Sigmoid colon (tissue), 3 donors: Measurements from ENCODE around the gene FAM240A.

ENCODE experiments used
- POLR2A ChIP-seq, 2 donors: fragments of 450-650 bp; IDR thresholded peaks; one replicate each; pipeline ENCODE4 v1.6.1; 2016; ENCODE audit warnings: antibody characterized with exemption in 2 of 2, mild to moderate bottlenecking in 2 of 2, moderate library complexity in 2 of 2
- TF ChIP-seq, protein P1 (sequence below), 4 experiments: fragments of 450-650 bp in 3 of 4; fragments of 200-600 bp in 1 of 4; IDR thresholded peaks; one replicate each; pipeline ENCODE4 v1.5.1; 2016 to 2019; ENCODE audit warnings: antibody characterized with exemption in 4 of 4, mild to moderate bottlenecking in 3 of 4, moderate library complexity in 2 of 4

DNA sequence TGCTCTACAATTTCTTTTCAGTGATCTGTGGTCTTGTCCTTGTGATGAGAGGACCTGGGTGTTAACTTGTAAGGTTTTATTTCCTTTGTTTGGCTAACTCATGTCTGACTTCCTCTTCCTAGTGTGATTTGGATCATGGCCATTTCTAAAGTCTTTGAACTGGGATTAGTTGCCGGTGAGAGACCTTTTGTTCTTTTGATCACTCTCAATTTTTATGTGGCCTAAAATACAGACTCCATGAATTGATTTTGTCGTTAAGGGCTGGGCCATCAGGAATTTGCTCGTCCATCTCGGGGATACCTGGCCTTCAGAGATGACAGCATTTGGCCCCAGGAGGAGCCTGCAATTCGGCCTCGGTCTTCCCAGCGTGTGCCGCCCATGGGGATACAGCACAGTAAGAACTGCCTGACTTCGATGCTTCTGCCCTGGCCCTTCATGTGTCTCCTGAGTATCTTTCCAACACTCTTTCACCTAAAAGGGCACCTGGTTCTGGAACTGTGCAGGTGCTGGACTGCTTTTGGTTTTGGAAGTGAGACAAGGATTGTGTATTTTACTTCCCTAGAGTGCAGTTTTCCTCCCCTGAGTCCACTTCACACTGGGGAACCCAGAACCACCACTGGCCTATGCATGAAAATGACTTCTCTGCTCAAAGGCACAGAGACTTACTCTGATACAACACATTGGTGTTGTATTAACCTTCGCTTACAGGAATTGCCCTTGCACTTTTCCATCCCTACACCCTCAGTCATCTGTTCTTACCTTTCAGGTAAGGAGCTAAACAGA is 33.2 kb upstream of the FAM240A start:
- TF ChIP-seq POLR2A (IDR thresholded peaks at IDR 0.05): no peak
- TF ChIP-seq, protein P1, sequence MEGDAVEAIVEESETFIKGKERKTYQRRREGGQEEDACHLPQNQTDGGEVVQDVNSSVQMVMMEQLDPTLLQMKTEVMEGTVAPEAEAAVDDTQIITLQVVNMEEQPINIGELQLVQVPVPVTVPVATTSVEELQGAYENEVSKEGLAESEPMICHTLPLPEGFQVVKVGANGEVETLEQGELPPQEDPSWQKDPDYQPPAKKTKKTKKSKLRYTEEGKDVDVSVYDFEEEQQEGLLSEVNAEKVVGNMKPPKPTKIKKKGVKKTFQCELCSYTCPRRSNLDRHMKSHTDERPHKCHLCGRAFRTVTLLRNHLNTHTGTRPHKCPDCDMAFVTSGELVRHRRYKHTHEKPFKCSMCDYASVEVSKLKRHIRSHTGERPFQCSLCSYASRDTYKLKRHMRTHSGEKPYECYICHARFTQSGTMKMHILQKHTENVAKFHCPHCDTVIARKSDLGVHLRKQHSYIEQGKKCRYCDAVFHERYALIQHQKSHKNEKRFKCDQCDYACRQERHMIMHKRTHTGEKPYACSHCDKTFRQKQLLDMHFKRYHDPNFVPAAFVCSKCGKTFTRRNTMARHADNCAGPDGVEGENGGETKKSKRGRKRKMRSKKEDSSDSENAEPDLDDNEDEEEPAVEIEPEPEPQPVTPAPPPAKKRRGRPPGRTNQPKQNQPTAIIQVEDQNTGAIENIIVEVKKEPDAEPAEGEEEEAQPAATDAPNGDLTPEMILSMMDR (IDR thresholded peaks at IDR 0.05): no peak
